Measurements from ENCODE around the gene AGBL4. TPM values are rescaled to one million over a fixed set of nuclear protein-coding genes. Genes with fewer than 3 reads are reported as not detected.

AGBL4 gene
- total RNA-seq, 1 experiment from 2014 or later = 0.33 TPM

GRCh38 chr1:48869116-48869893 lies 1154.4 kb downstream of the AGBL4 start:
- Histone ChIP-seq H3K9me3 (ENCODE audit: low read length) (no peaks in the 10 kb centered on the region), H3K27me3 (ENCODE audit: low read length) (no peaks in the 10 kb centered on the region), H3K9me2 (replicated peaks; ENCODE audit: low read length) (no peaks in the 10 kb centered on the region), H3K79me2 (ENCODE audit: low read length) (no peaks in the 10 kb centered on the region), H3K4me3 (ENCODE audit: low read length) (no peak overlapping the region), H3K4me2 (ENCODE audit: low read length) (no peak overlapping the region), H3K9ac (ENCODE audit: low read length) (no peak overlapping the region), H3K27ac (ENCODE audit: low read length) (no peak overlapping the region), H3F3A (ENCODE audit: low read length, unreplicated experiment) (no peaks in the 10 kb centered on the region), H3K4me1 (ENCODE audit: insufficient read depth, low read length) (no peaks in the 10 kb centered on the region), H2AFZ (ENCODE audit: low read length) (no peak overlapping the region), H3K36me3 (ENCODE audit: low read depth, low read length) (no peaks in the 10 kb centered on the region), H4K20me1 (ENCODE audit: low read length) (no peaks in the 10 kb centered on the region)
- ChIA-PET POLR2A (ENCODE audit: unreplicated experiment) (no interaction called here), CTCF (no interaction called here)
- TF ChIP-seq EZH2phosphoT487 (IDR thresholded peaks at IDR 0.05; ENCODE audit: borderline replicate concordance, low read length) = no peak
- TF ChIP-seq, protein P1, sequence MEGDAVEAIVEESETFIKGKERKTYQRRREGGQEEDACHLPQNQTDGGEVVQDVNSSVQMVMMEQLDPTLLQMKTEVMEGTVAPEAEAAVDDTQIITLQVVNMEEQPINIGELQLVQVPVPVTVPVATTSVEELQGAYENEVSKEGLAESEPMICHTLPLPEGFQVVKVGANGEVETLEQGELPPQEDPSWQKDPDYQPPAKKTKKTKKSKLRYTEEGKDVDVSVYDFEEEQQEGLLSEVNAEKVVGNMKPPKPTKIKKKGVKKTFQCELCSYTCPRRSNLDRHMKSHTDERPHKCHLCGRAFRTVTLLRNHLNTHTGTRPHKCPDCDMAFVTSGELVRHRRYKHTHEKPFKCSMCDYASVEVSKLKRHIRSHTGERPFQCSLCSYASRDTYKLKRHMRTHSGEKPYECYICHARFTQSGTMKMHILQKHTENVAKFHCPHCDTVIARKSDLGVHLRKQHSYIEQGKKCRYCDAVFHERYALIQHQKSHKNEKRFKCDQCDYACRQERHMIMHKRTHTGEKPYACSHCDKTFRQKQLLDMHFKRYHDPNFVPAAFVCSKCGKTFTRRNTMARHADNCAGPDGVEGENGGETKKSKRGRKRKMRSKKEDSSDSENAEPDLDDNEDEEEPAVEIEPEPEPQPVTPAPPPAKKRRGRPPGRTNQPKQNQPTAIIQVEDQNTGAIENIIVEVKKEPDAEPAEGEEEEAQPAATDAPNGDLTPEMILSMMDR (conservative IDR thresholded peaks at IDR 0.05; ENCODE audit: low read depth, low read length) = peak; percentile 39; the same call in 1 of the 2 replicates
- DNase-seq (peak; percentile 10), ATAC-seq (no peak)
- BruUV-seq (replicated peaks) = no TSS peak
- intact Hi-C loops (cut with micrococcal nuclease) = no loop called here

- no peak for TF ChIP-seq EZH2 (IDR thresholded peaks at IDR 0.05; ENCODE audit: low read length, unreplicated experiment)
- H3K9ac ChIP-seq (ENCODE audit: low read length) = no peak overlapping the region
- H3K27me3 ChIP-seq (ENCODE audit: low read length) = no peaks in the 10 kb centered on the region
- H4K20me1 ChIP-seq (ENCODE audit: low read length) = no peaks in the 10 kb centered on the region
- no peaks in the 10 kb centered on the region for H3F3A ChIP-seq (ENCODE audit: low read length, unreplicated experiment)
- H3K4me2 ChIP-seq (ENCODE audit: low read length) = no peak overlapping the region
- no peak overlapping the region for H2AFZ ChIP-seq (ENCODE audit: low read length)
- H3K9me3 ChIP-seq (ENCODE audit: low read length) = no peaks in the 10 kb centered on the region
- no TSS peak for BruUV-seq (replicated peaks)
- DNase-seq (no peak), ATAC-seq (no peak)
- CTCF ChIA-PET = no interaction called here
- no peaks in the 10 kb centered on the region for H3K9me2 ChIP-seq (replicated peaks; ENCODE audit: low read length)
- H3K4me1 ChIP-seq (ENCODE audit: insufficient read depth, low read length) = no peaks in the 10 kb centered on the region
- H3K4me3 ChIP-seq (ENCODE audit: low read length) = no peak overlapping the region
- intact Hi-C loops (cut with micrococcal nuclease) = no loop called here
- no peaks in the 10 kb centered on the region for H3K36me3 ChIP-seq (ENCODE audit: low read depth, low read length)
- H3K79me2 ChIP-seq (ENCODE audit: low read length) = no peaks in the 10 kb centered on the region
- POLR2A ChIA-PET (ENCODE audit: unreplicated experiment) = no interaction called here
- H3K27ac ChIP-seq (ENCODE audit: low read length) = no peak overlapping the region
Measured at GRCh38 chr1:48864913-48865312, 1158.8 kb downstream of the AGBL4 start.

- H3K9ac ChIP-seq (ENCODE audit: low read length) = no peak overlapping the region
- H3F3A ChIP-seq (ENCODE audit: low read length, unreplicated experiment) = no peaks in the 10 kb centered on the region
- intact Hi-C loops (cut with micrococcal nuclease) = no loop called here
- no peak overlapping the region for H2AFZ ChIP-seq (ENCODE audit: low read length)
- no TSS peak for BruUV-seq (replicated peaks)
- H3K9me2 ChIP-seq (replicated peaks; ENCODE audit: low read length) = no peaks in the 10 kb centered on the region
- H3K4me1 ChIP-seq (ENCODE audit: insufficient read depth, low read length) = no peaks in the 10 kb centered on the region
- no peak overlapping the region for H3K4me3 ChIP-seq (ENCODE audit: low read length)
- no peaks in the 10 kb centered on the region for H3K79me2 ChIP-seq (ENCODE audit: low read length)
- ChIA-PET POLR2A (ENCODE audit: unreplicated experiment) (no interaction called here), CTCF (no interaction called here)
- H3K4me2 ChIP-seq (ENCODE audit: low read length) = no peak overlapping the region
- H3K27me3 ChIP-seq (ENCODE audit: low read length) = no peaks in the 10 kb centered on the region
- no peak overlapping the region for H3K27ac ChIP-seq (ENCODE audit: low read length)
- TF ChIP-seq EZH2phosphoT487 (IDR thresholded peaks at IDR 0.05; ENCODE audit: borderline replicate concordance, low read length) = no peak
- TF ChIP-seq, protein P1 (conservative IDR thresholded peaks at IDR 0.05; ENCODE audit: low read depth, low read length) = no peak
- TF ChIP-seq EZH2 (IDR thresholded peaks at IDR 0.05; ENCODE audit: low read length, unreplicated experiment) = no peak
- DNase-seq = peak; percentile 56
- no peaks in the 10 kb centered on the region for H3K36me3 ChIP-seq (ENCODE audit: low read depth, low read length)
- no peaks in the 10 kb centered on the region for H3K9me3 ChIP-seq (ENCODE audit: low read length)
- H4K20me1 ChIP-seq (ENCODE audit: low read length) = no peaks in the 10 kb centered on the region
- no peak for ATAC-seq
Measured at GRCh38 chr1:48859456-48859855, 1164.3 kb downstream of the AGBL4 start.
